ENCODE results near the gene SORCS2. TPM values are rescaled to one million over a fixed set of nuclear protein-coding genes. Genes with fewer than 3 reads are reported as not detected.

Gene SORCS2
- polyA plus RNA-seq, 1 donor (not counting 4 experiments of a cell fraction or from before 2014, with no cell fraction given) = 0.09 TPM

DNA sequence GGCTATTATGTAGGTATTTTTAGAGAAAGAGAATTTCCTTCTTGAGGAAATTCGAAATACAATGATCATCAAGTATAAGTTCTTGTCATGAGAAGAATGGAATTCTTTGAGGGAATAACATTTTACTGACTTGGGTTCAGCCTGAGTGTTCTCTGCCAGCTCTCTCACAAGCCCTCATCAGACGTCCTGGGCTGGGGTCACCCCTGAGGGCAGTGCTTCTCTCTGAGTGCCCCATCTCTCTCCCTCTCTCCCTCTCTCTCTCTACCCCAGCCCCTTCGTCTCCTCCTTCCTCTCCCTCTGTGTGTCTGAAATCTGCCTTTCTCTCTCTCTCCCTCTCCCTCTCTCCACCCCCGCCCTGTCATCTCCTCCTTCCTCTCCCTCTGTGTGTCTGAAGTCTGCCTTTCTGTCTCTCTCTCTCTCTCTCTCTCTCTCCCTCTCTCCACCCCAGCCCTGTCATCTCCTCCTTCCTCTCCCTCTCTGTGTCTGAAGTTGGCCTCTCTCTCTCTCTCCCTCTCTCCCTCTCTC is 484.1 kb downstream of the SORCS2 start:
- no peak overlapping the region for H3K4me3 ChIP-seq (ENCODE audit: control insufficient read depth in 2 of 3, extremely low read depth in 1 of 3, insufficient read depth in 2 of 3, low read depth in 1 of 3, low read length in 3 of 3)
- no peaks in the 10 kb centered on the region for H3K79me2 ChIP-seq (ENCODE audit: control insufficient read depth, insufficient read depth, low read length)
- no peaks in the 10 kb centered on the region for H3K9me3 ChIP-seq (ENCODE audit: control insufficient read depth, low read depth, low read length)
- no peak overlapping the region for H3K4me2 ChIP-seq (ENCODE audit: control insufficient read depth, extremely low read depth, insufficient read depth, low read depth, low read length)
- DNase-seq (ENCODE audit: low read depth, low spot score) = no peak
- H3K27me3 ChIP-seq (ENCODE audit: control insufficient read depth, extremely low read depth, insufficient read depth, low read length) = no peaks in the 10 kb centered on the region
- H3K27ac ChIP-seq (ENCODE audit: control insufficient read depth, insufficient read depth, low read length) = no peak overlapping the region
- no peak overlapping the region for H2AFZ ChIP-seq (ENCODE audit: control insufficient read depth, low read length)
- no peak overlapping the region for H3K9ac ChIP-seq (ENCODE audit: control insufficient read depth, extremely low read depth, insufficient read depth, low read length)
- no peak for TF ChIP-seq EZH2 (IDR thresholded peaks at IDR 0.05; ENCODE audit: low read length)
- TF ChIP-seq CTCF (optimal IDR thresholded peaks at IDR 0.05 in 1 of 3, IDR thresholded peaks at IDR 0.05 in 1 of 3, conservative IDR thresholded peaks at IDR 0.05 in 1 of 3; ENCODE audit: extremely low read depth in 1 of 3, insufficient read depth in 2 of 3, low read length in 3 of 3) = no peak
- FAIRE-seq = no peak
- dilution Hi-C loops (cut with MboI; ENCODE audit: extremely low pct_ligation_motif_present, low sequenced_read_pairs) = no loop called here
- no peaks in the 10 kb centered on the region for H3K36me3 ChIP-seq (ENCODE audit: control insufficient read depth in 2 of 2, extremely low read depth in 1 of 2, insufficient read depth in 2 of 2, low read length in 2 of 2)
- no peaks in the 10 kb centered on the region for H4K20me1 ChIP-seq (ENCODE audit: control insufficient read depth, extremely low read depth, insufficient read depth, low read length)
- peaks cover 10% of the 10 kb centered on the region for H3K4me1 ChIP-seq (ENCODE audit: control insufficient read depth, extremely low read depth, insufficient read depth, low read length)
- no peaks in the 10 kb centered on the region for H3K9me1 ChIP-seq (ENCODE audit: control insufficient read depth, extremely low read depth, insufficient read depth, low read length)

DNA sequence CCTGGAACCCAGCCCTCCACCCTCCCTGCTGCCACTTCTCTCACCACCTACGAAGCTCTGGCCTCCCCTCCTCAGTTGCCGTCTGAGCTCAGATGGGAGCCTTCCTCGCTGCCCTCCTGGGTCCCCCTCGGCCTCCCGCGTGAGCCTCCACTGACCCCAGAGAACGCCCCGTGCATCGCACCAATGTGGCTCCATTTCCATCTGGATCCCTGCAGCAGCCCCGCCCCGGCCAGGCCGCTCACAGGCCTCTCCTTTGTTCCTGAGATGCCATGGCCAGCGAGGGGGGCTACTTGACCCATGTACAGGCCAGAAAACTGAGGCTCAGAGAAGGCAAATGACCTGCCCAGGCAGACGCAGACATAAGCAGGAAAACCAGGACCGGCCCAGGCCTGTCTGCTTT is 484.7 kb downstream of the SORCS2 start:
- no peaks in the 10 kb centered on the region for H3K27me3 ChIP-seq (ENCODE audit: control insufficient read depth, extremely low read depth, insufficient read depth, low read length)
- TF ChIP-seq CTCF (optimal IDR thresholded peaks at IDR 0.05 in 1 of 3, IDR thresholded peaks at IDR 0.05 in 1 of 3, conservative IDR thresholded peaks at IDR 0.05 in 1 of 3; ENCODE audit: extremely low read depth in 1 of 3, insufficient read depth in 2 of 3, low read length in 3 of 3) (no peak), EZH2 (IDR thresholded peaks at IDR 0.05; ENCODE audit: low read length) (no peak)
- H3K4me1 ChIP-seq (ENCODE audit: control insufficient read depth, extremely low read depth, insufficient read depth, low read length) = peaks cover 10% of the 10 kb centered on the region
- no peaks in the 10 kb centered on the region for H3K9me3 ChIP-seq (ENCODE audit: control insufficient read depth, low read depth, low read length)
- H3K4me2 ChIP-seq (ENCODE audit: control insufficient read depth, extremely low read depth, insufficient read depth, low read depth, low read length) = no peak overlapping the region
- no peaks in the 10 kb centered on the region for H3K79me2 ChIP-seq (ENCODE audit: control insufficient read depth, insufficient read depth, low read length)
- H3K36me3 ChIP-seq (ENCODE audit: control insufficient read depth in 2 of 2, extremely low read depth in 1 of 2, insufficient read depth in 2 of 2, low read length in 2 of 2) = no peaks in the 10 kb centered on the region
- no peak overlapping the region for H2AFZ ChIP-seq (ENCODE audit: control insufficient read depth, low read length)
- no peak overlapping the region for H3K9ac ChIP-seq (ENCODE audit: control insufficient read depth, extremely low read depth, insufficient read depth, low read length)
- dilution Hi-C loops (cut with MboI; ENCODE audit: extremely low pct_ligation_motif_present, low sequenced_read_pairs) = no loop called here
- no peak overlapping the region for H3K27ac ChIP-seq (ENCODE audit: control insufficient read depth, insufficient read depth, low read length)
- DNase-seq (ENCODE audit: low read depth, low spot score) = no peak
- no peaks in the 10 kb centered on the region for H4K20me1 ChIP-seq (ENCODE audit: control insufficient read depth, extremely low read depth, insufficient read depth, low read length)
- H3K4me3 ChIP-seq (ENCODE audit: control insufficient read depth in 2 of 3, extremely low read depth in 1 of 3, insufficient read depth in 2 of 3, low read depth in 1 of 3, low read length in 3 of 3) = no peak overlapping the region
- no peaks in the 10 kb centered on the region for H3K9me1 ChIP-seq (ENCODE audit: control insufficient read depth, extremely low read depth, insufficient read depth, low read length)
- no peak for FAIRE-seq

All from keratinocyte (primary cell).